ENCODE results near the gene GPC3. TPM values are rescaled to one million over a fixed set of nuclear protein-coding genes. Genes with fewer than 3 reads are reported as not detected.

Gene GPC3
- polyA plus RNA-seq, 3 donors, result not detected

DNA sequence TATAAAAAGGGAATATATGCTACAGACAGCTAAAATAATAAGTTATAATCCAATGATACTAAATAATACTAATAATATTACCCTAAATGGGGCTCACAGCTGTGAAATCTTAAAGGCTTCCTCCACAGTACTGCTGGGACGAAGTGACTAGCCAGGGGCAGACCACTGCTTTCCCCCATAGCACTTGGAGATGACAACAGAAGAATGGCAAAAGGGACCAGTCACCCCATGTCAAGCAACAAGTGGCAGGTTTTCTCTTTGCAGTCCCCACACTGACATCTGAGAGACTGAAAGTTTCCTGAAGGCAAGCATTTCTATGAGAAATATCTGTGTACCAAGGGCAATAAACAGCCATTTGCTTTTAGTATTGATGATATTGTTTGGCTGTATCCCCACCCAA is 396.6 kb downstream of the GPC3 start:
- Histone ChIP-seq H3K27ac (ENCODE audit: low read depth in 1 of 2, low read length in 2 of 2) (no peak overlapping the region), H3K4me1 (ENCODE audit: control insufficient read depth in 1 of 2, insufficient read depth in 2 of 2, low read length in 2 of 2) (no peaks in the 10 kb centered on the region), H3K36me3 (replicated peaks in 1 of 2; ENCODE audit: control insufficient read depth in 1 of 2, insufficient read depth in 2 of 2, low read length in 2 of 2) (no peaks in the 10 kb centered on the region), H3K9ac (ENCODE audit: insufficient read depth, low read length, poor library complexity, severe bottlenecking) (no peak overlapping the region), H3K4me2 (replicated peaks; ENCODE audit: extremely low read depth, low read length, poor library complexity, severe bottlenecking) (no peak overlapping the region), H3K4me3 (replicated peaks in 1 of 3; ENCODE audit: low read depth in 2 of 3, low read length in 3 of 3) (no peak overlapping the region), H2AFZ (ENCODE audit: insufficient read depth, low read depth, low read length, poor library complexity, severe bottlenecking) (no peak overlapping the region), H4K20me1 (ENCODE audit: insufficient read depth, low read length) (no peaks in the 10 kb centered on the region), H3K9me3 (replicated peaks in 1 of 2; ENCODE audit: control insufficient read depth in 1 of 2, insufficient read depth in 1 of 2, low read length in 2 of 2) (no peaks in the 10 kb centered on the region), H3K79me2 (ENCODE audit: insufficient read depth, low read length) (no peaks in the 10 kb centered on the region), H3K27me3 (ENCODE audit: control insufficient read depth in 2 of 2, insufficient read depth in 2 of 2, low read length in 2 of 2) (peaks cover 0 to 2% of the 10 kb centered on the region in 2 donors)
- H3K36me3 Mint-ChIP-seq, result no peaks in the 10 kb centered on the region
- no CpG with 5 or more reads among the region's 1 CpG for WGBS (ENCODE audit: insufficient coverage)
- peaks cover 0 to 14% (median 3%) of the 10 kb centered on the region in 3 donors for H3K27me3 Mint-ChIP-seq (ENCODE audit: low read depth in 3 of 3)
- H3K9me3 Mint-ChIP-seq, result peaks cover 0 to 2% (median 0%) of the 10 kb centered on the region in 7 donors
- TF ChIP-seq, protein P1, sequence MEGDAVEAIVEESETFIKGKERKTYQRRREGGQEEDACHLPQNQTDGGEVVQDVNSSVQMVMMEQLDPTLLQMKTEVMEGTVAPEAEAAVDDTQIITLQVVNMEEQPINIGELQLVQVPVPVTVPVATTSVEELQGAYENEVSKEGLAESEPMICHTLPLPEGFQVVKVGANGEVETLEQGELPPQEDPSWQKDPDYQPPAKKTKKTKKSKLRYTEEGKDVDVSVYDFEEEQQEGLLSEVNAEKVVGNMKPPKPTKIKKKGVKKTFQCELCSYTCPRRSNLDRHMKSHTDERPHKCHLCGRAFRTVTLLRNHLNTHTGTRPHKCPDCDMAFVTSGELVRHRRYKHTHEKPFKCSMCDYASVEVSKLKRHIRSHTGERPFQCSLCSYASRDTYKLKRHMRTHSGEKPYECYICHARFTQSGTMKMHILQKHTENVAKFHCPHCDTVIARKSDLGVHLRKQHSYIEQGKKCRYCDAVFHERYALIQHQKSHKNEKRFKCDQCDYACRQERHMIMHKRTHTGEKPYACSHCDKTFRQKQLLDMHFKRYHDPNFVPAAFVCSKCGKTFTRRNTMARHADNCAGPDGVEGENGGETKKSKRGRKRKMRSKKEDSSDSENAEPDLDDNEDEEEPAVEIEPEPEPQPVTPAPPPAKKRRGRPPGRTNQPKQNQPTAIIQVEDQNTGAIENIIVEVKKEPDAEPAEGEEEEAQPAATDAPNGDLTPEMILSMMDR (IDR thresholded peaks at IDR 0.05), result no peak
- DNase-seq, result no peak
- intact Hi-C loops (cut with micrococcal nuclease), result no loop called here
- H3K4me1 Mint-ChIP-seq, result no peaks in the 10 kb centered on the region
- H3K27ac Mint-ChIP-seq, result no peak overlapping the region
- H3K4me3 Mint-ChIP-seq, result no peak overlapping the region

DNA sequence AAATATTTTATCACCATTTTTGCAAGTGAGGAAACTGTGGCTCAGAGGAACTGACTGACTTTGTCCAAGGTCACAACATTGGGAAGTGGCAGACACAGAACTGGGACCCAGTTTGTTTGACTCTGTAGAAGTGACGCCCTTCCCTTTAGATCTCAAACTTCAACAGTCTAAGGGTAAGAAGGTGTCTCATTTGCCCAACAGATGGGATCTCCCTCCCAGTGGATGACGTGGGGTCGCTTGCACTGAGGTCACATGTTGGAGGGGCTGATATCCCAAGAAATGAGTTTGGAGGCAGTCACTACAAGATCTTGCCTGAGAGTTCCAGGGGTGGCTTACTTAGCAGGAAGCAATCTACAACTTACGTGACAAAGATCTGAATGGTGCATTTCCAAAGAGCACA is 397.6 kb downstream of the GPC3 start:
- Histone ChIP-seq H3K36me3 (replicated peaks in 1 of 2; ENCODE audit: control insufficient read depth in 1 of 2, insufficient read depth in 2 of 2, low read length in 2 of 2) (no peaks in the 10 kb centered on the region), H2AFZ (ENCODE audit: insufficient read depth, low read depth, low read length, poor library complexity, severe bottlenecking) (no peak overlapping the region), H3K9ac (ENCODE audit: insufficient read depth, low read length, poor library complexity, severe bottlenecking) (no peak overlapping the region), H4K20me1 (ENCODE audit: insufficient read depth, low read length) (no peaks in the 10 kb centered on the region), H3K79me2 (ENCODE audit: insufficient read depth, low read length) (no peaks in the 10 kb centered on the region), H3K4me3 (replicated peaks in 1 of 3; ENCODE audit: low read depth in 2 of 3, low read length in 3 of 3) (no peak overlapping the region), H3K4me2 (replicated peaks; ENCODE audit: extremely low read depth, low read length, poor library complexity, severe bottlenecking) (no peak overlapping the region), H3K27me3 (ENCODE audit: control insufficient read depth in 2 of 2, insufficient read depth in 2 of 2, low read length in 2 of 2) (peaks cover 0 to 2% of the 10 kb centered on the region in 2 donors), H3K27ac (ENCODE audit: low read depth in 1 of 2, low read length in 2 of 2) (no peak overlapping the region), H3K9me3 (replicated peaks in 1 of 2; ENCODE audit: control insufficient read depth in 1 of 2, insufficient read depth in 1 of 2, low read length in 2 of 2) (no peaks in the 10 kb centered on the region), H3K4me1 (ENCODE audit: control insufficient read depth in 1 of 2, insufficient read depth in 2 of 2, low read length in 2 of 2) (no peaks in the 10 kb centered on the region)
- no peak for DNase-seq
- Mint-ChIP-seq H3K27me3 (ENCODE audit: low read depth in 3 of 3) (peaks cover 0 to 18% (median 3%) of the 10 kb centered on the region in 3 donors), H3K4me1 (no peaks in the 10 kb centered on the region), H3K36me3 (no peaks in the 10 kb centered on the region), H3K27ac (no peak overlapping the region), H3K9me3 (peaks cover 0 to 2% (median 0%) of the 10 kb centered on the region in 7 donors), H3K4me3 (no peak overlapping the region)
- 100% methylated on average over 2 of the region's 4 CpGs for WGBS (ENCODE audit: insufficient coverage)
- TF ChIP-seq, protein P1 (IDR thresholded peaks at IDR 0.05), result no peak
- intact Hi-C loops (cut with micrococcal nuclease), result no loop called here
